Activated gamma-delta T cell treated with anti-CD3 and anti-CD28 coated beads, Interleukin-2, amount 50 U/mL, for 16 hours (primary cell): ENCODE data around the gene MAGI1.
"Not testable (repeated sequence)": the region's sequence is repeated elsewhere in the genome, so short reads cannot be mapped to it uniquely, and the experiment has no call there.

Experiments
- DNase-seq: peaks from one replicate; pipeline ENCODE4 v3.0.0-alpha.2; 2020; ENCODE audit warnings: low read depth

MAGI1 gene

GRCh38 chr3:65526656-65527055 lies 512.1 kb downstream of the MAGI1 start:
- DNase-seq: no peak

- DNase-seq: no peak
Measured at GRCh38 chr3:65524584-65524983, 514.1 kb downstream of the MAGI1 start.

- no peak for DNase-seq
Measured at GRCh38 chr3:65523878-65524277, 514.8 kb downstream of the MAGI1 start.

- DNase-seq: no peak
Measured at GRCh38 chr3:65521032-65521431, 517.7 kb downstream of the MAGI1 start.

- DNase-seq: no peak
Measured at GRCh38 chr3:65516998-65517397, 521.7 kb downstream of the MAGI1 start.

- DNase-seq: not testable (repeated sequence)
Measured at GRCh38 chr3:65514317-65514716, 524.4 kb downstream of the MAGI1 start.

GRCh38 chr3:65509423-65509794 lies 529.3 kb downstream of the MAGI1 start:
- not testable (repeated sequence) for DNase-seq

GRCh38 chr3:65508750-65509422 lies 529.8 kb downstream of the MAGI1 start:
- no peak for DNase-seq

- no peak for DNase-seq
Measured at GRCh38 chr3:65507437-65507836, 531.3 kb downstream of the MAGI1 start.

- DNase-seq: no peak
Measured at GRCh38 chr3:65503776-65504175, 534.9 kb downstream of the MAGI1 start.

- DNase-seq: no peak
Measured at GRCh38 chr3:65502526-65502925, 536.2 kb downstream of the MAGI1 start.

GRCh38 chr3:65500398-65501306 lies 538.1 kb downstream of the MAGI1 start:
- no peak for DNase-seq

- no peak for DNase-seq
Measured at GRCh38 chr3:65497846-65498245, 540.9 kb downstream of the MAGI1 start.

- DNase-seq: no peak
Measured at GRCh38 chr3:65497236-65497635, 541.5 kb downstream of the MAGI1 start.

GRCh38 chr3:65493938-65494337 lies 544.8 kb downstream of the MAGI1 start:
- no peak for DNase-seq

GRCh38 chr3:65493371-65493882 lies 545.3 kb downstream of the MAGI1 start:
- DNase-seq: no peak

- no peak for DNase-seq
Measured at GRCh38 chr3:65492249-65492648, 546.5 kb downstream of the MAGI1 start.

- DNase-seq: no peak
Measured at GRCh38 chr3:65490114-65490513, 548.6 kb downstream of the MAGI1 start.

GRCh38 chr3:65489253-65489652 lies 549.5 kb downstream of the MAGI1 start:
- no peak for DNase-seq

GRCh38 chr3:65485826-65486469 lies 552.8 kb downstream of the MAGI1 start:
- no peak for DNase-seq

GRCh38 chr3:65484964-65485363 lies 553.8 kb downstream of the MAGI1 start:
- no peak for DNase-seq

GRCh38 chr3:65483480-65483879 lies 555.2 kb downstream of the MAGI1 start:
- no peak for DNase-seq

- DNase-seq: no peak
Measured at GRCh38 chr3:65483011-65483410, 555.7 kb downstream of the MAGI1 start.
